K562 (cell line): ENCODE results near the gene ACACB. TPM values are rescaled to one million over a fixed set of nuclear protein-coding genes. Genes with fewer than 3 reads are reported as not detected.
A peak's percentile ranks its signal among the peaks of the same experiment; 100 is the strongest.

Experiments
- ATAC-seq: fragments of 200-7000 bp; cut with Tn5 transposase; 3 replicates; pipeline ENCODE4 v1.9.1; 2020; ENCODE audit warnings: moderate library complexity
- BruUV-seq: library from RNA; stranded (reverse); fragments of 400-500 nt; replicated peaks from 2 replicates; lab custom pipeline; 2021; lab: Mats Ljungman, UMichigan
- CTCF ChIA-PET: fragments of 300-600 bp; formaldehyde crosslinking; extraction: SDS; loops from one replicate; lab custom pipeline; 2021; ENCODE audit warnings: low intra/inter-chr PET ratio; lab: Yijun Ruan, JAX
- POLR2A ChIA-PET: fragments of 300-600, 350-650 bp; sonication (Branson Sonifier 250); formaldehyde crosslinking; extraction: SDS; loops from one replicate; lab custom pipeline; 2021; ENCODE audit warnings: antibody characterized with exemption, inconsistent platforms; lab: Yijun Ruan, JAX
- DNase-seq, 4 experiments: peaks; one replicate each; pipeline versions ENCODE4 v3.0.0 to v3.0.0-alpha.2; 2011 to 2018; ENCODE audit warnings: low spot score in 3 of 4, mixed read lengths in 3 of 4; ENCODE audit errors: extremely low read depth in 1 of 4
- FAIRE-seq: peaks from 2 replicates; lab custom pipeline; 2011; peaks lifted over from hg19 to GRCh38; lab: Jason Lieb, UNC
- H2AFZ ChIP-seq: 2 replicates; pipeline ENCODE4 v1.6.0; 2011; ENCODE audit warnings: low read depth, low read length, control low read depth, inconsistent platforms
- H3K27ac ChIP-seq: fragments of 200-600 bp; 3 replicates; pipeline ENCODE4 v1.8.0; 2011; ENCODE audit warnings: low read depth, mild to moderate bottlenecking, control low read depth, inconsistent platforms, low read length, moderate library complexity, mixed read lengths; ENCODE audit errors: extremely low read depth
- H3K27me3 ChIP-seq, 2 experiments: fragments of 300-600 bp in 1 of 2; 2 replicates in 1 of 2; 3 replicates in 1 of 2; pipeline versions ENCODE4 v1.6.0 to v1.8.0; 2011; ENCODE audit warnings: inconsistent platforms in 2 of 2, low read length in 2 of 2, mild to moderate bottlenecking in 1 of 2, mixed read lengths in 1 of 2, moderate library complexity in 1 of 2; ENCODE audit not compliant: control insufficient read depth in 2 of 2, insufficient read depth in 2 of 2
- H3K36me3 ChIP-seq: fragments of 300-600 bp; 3 replicates; pipeline ENCODE4 v1.8.0; 2011; ENCODE audit warnings: mild to moderate bottlenecking, low read length, inconsistent platforms; ENCODE audit not compliant: control insufficient read depth, insufficient read depth
- H3K4me1 ChIP-seq, 2 experiments: fragments of 200-600 bp in 1 of 2; replicated peaks in 1 of 2; 2 replicates in 1 of 2; 3 replicates in 1 of 2; pipeline versions ENCODE4 v1.5.1 to v1.8.0; 2011; ENCODE audit warnings: inconsistent platforms in 2 of 2, low read length in 2 of 2, mild to moderate bottlenecking in 1 of 2, mixed read lengths in 1 of 2, moderate library complexity in 1 of 2; ENCODE audit not compliant: control insufficient read depth in 2 of 2, insufficient read depth in 2 of 2
- H3K4me2 ChIP-seq: 2 replicates; pipeline ENCODE4 v1.6.1; 2011; ENCODE audit warnings: low read length, control low read depth, inconsistent platforms, mixed read lengths; ENCODE audit not compliant: insufficient read depth
- H3K4me3 ChIP-seq: fragments of 200-600 bp; sonication (generic), shearing (Covaris generic); 2 replicates; pipeline ENCODE4 v1.5.1; 2016; ENCODE audit warnings: control low read depth, inconsistent platforms
- H3K79me2 ChIP-seq: fragments of 200-600 bp; 3 replicates; pipeline ENCODE4 v1.8.0; 2011; ENCODE audit warnings: low read length, inconsistent platforms; ENCODE audit not compliant: control insufficient read depth, insufficient read depth
- H3K9ac ChIP-seq, 2 experiments: 2 replicates each; pipeline versions ENCODE4 v1.6.0 to v1.6.1; 2011; ENCODE audit warnings: low read depth in 2 of 2, low read length in 2 of 2, control low read depth in 1 of 2, inconsistent platforms in 1 of 2, mild to moderate bottlenecking in 1 of 2, mixed read lengths in 1 of 2; ENCODE audit not compliant: insufficient read depth in 1 of 2
- H3K9me1 ChIP-seq: one replicate; pipeline ENCODE4 v1.6.0; 2011; ENCODE audit warnings: inconsistent platforms, mild to moderate bottlenecking, low read length, moderate library complexity; ENCODE audit not compliant: control insufficient read depth, insufficient read depth
- H3K9me3 ChIP-seq: replicated peaks from 2 replicates; pipeline ENCODE4 v1.5.1; 2011; ENCODE audit warnings: low read depth, low read length, inconsistent platforms; ENCODE audit not compliant: control insufficient read depth, insufficient read depth
- H4K20me1 ChIP-seq: replicated peaks from 2 replicates; pipeline ENCODE4 v1.6.1; 2011; ENCODE audit warnings: low read length, inconsistent platforms, mixed read lengths; ENCODE audit not compliant: control insufficient read depth, insufficient read depth
- ARHGAP35 ChIP-seq: fragments of 450-650 bp; IDR thresholded peaks from 2 replicates; pipeline ENCODE4 v1.6.1; 2018; ENCODE audit not compliant: partially characterized antibody
- ARNT ChIP-seq, 2 experiments: fragments of 450-650 bp; IDR thresholded peaks; 2 replicates each; pipeline ENCODE4 v1.6.1; 2016; ENCODE audit warnings: mild to moderate bottlenecking in 1 of 2
- CC2D1A ChIP-seq: fragments of 450-650 bp; IDR thresholded peaks from 2 replicates; pipeline ENCODE4 v1.6.1; 2017; ENCODE audit warnings: mild to moderate bottlenecking
- DNMT1 ChIP-seq: fragments of 450-650 bp; IDR thresholded peaks from 2 replicates; pipeline ENCODE4 v1.6.1; 2016; ENCODE audit warnings: antibody characterized with exemption, mild to moderate bottlenecking
- JUN ChIP-seq, 2 experiments: sonication (generic) in 1 of 2; formaldehyde crosslinking in 1 of 2; IDR thresholded peaks; 2 replicates each; pipeline versions ENCODE4 v1.6.1 to v1.8.0; 2012 to 2022; ENCODE audit warnings: borderline replicate concordance in 2 of 2, mild to moderate bottlenecking in 2 of 2, improper control_type of control experiment in 1 of 2, low read depth in 1 of 2, low read length in 1 of 2, missing genetic modification reagents in 1 of 2
- KLF6 ChIP-seq: fragments of 250-450 bp; sonication (Bioruptor Pico); IDR thresholded peaks from 2 replicates; pipeline ENCODE4 v1.4.0; 2020; ENCODE audit warnings: mild to moderate bottlenecking, moderate library complexity, borderline replicate concordance
- TCFL5 ChIP-seq: fragments of 250-450 bp; sonication (Bioruptor Pico); conservative IDR thresholded peaks from 2 replicates; pipeline ENCODE4 v1.6.1; 2021; ENCODE audit warnings: mild to moderate bottlenecking, moderate library complexity, matching md5 sums
- ZC3H11A ChIP-seq: IDR thresholded peaks from 2 replicates; pipeline ENCODE4 v1.6.1; 2012; ENCODE audit warnings: low read depth, low read length, improper control_type of control experiment
- ZFP30 ChIP-seq: fragments of 250-450 bp; sonication (Bioruptor Pico); IDR thresholded peaks from 2 replicates; pipeline ENCODE4 v1.8.0; 2022; ENCODE audit warnings: moderate library complexity, mild to moderate bottlenecking, inconsistent platforms, borderline replicate concordance
- WGBS: fragments of 100-300 bp; shearing (Covaris generic); methylation state at CpG from one replicate; pipeline ENCODE4 v1.1.6; 2016; ENCODE audit warnings: low coverage, mixed read lengths; ENCODE audit not compliant: insufficient coverage; ENCODE audit errors: missing lambda C conversion rate; 5-methylcytosine and 5-hydroxymethylcytosine counted together
- in situ Hi-C: fragments of 300-500 bp; cut with MboI; formaldehyde crosslinking; loops from 4 replicates; pipeline ENCODE4 v1.15.0; 2018; ENCODE audit warnings: inconsistent platforms, mixed read lengths
- intact Hi-C: fragments of 100-400 bp; cut with micrococcal nuclease; formaldehyde crosslinking; loops from 2 replicates; pipeline ENCODE4 v1.14.2; 2022
- polyA plus RNA-seq, 8 experiments: library from polyadenylated mRNA; depleted of rRNA in 4 of 8; stranded (reverse) in 5 of 8; unstranded in 3 of 8; fragments of >200 nt; fragmentation: Nextera tagmentation in 2 of 8; fragmentation: Illumina TruSeq in 1 of 8; extraction: Ambion mirVana in 2 of 8; extraction: Trizol in 1 of 8; gene quantifications; 2 replicates each; pipeline versions ENCODE4 v1.2.1 to v1.2.3, GENCODE V29; 2011 to 2014; ENCODE audit warnings: inconsistent platforms in 1 of 8, missing spikeins in 1 of 8
- total RNA-seq, 7 experiments: library from RNA; depleted of rRNA in 6 of 7; stranded (reverse); fragments of >200 nt in 6 of 7; fragmentation: Illumina TruSeq in 2 of 7; extraction: Trizol in 2 of 7; gene quantifications; 2 replicates each; pipeline versions ENCODE4 v1.2.1 to v1.2.3, GENCODE V29; 2011 to 2021; ENCODE audit warnings: low replicate concordance in 1 of 7
- TF ChIP-seq, protein P1 (sequence below): fragments of 150-350 bp; conservative IDR thresholded peaks from 2 replicates; pipeline ENCODE4 v1.6.1; 2014; ENCODE audit warnings: low read length
- TF ChIP-seq, protein P2 (sequence below): fragments of 450-650 bp; IDR thresholded peaks from 2 replicates; pipeline ENCODE4 v1.7.1; 2018; ENCODE audit warnings: mild to moderate bottlenecking, low read depth; ENCODE audit not compliant: partially characterized antibody
- TF ChIP-seq, protein P3 (sequence below): fragments of 250-450 bp; sonication (Bioruptor Pico); IDR thresholded peaks from 2 replicates; pipeline ENCODE4 v1.5.0; 2022; ENCODE audit warnings: mild to moderate bottlenecking

ACACB gene
- total and polyA plus RNA-seq, 9 of the 15 experiments (the other 6 are each of a cell fraction or from before 2014, with no cell fraction given), result 0.10 to 2.5 (median 0.83) TPM

DNA sequence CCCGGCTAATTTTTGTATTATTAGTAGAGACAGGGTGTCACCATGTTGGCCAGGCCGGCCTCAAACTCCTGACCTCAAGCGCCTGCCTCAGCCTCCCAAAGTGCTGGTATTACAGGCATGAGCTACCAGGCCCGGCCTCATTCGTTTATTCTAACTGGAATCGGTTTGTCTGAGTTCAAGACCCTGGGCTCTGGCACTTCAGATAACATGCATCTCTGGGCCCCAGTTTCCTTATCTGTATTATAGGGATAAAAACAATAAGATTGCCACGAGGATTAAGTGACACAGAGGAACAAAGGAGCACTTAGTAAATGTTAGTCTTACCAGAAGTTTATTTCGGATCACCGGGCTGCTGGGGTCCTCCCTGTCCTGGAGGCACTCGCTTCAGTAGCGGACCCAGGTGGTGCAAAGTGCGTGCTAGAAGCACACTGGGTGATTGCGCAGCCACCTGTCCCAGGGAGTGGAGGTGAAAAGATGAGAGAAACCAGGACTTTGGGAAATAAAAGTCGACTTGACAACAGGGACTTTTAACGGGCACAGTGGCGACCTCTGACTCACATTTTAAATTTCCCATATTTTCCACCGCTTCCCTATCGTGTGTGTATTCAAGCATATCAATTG lies 37.5 kb downstream of the ACACB start:
- 10% methylated on average over 18 of the region's 18 CpGs for WGBS
- no peak overlapping the region; the same call in 2 of the 3 replicates for H3K27ac ChIP-seq
- H3K4me2 ChIP-seq, result peak overlapping the region; percentile 72
- peak overlapping the region; percentile 91 for H2AFZ ChIP-seq
- H3K79me2 ChIP-seq, result no peaks in the 10 kb centered on the region
- DNase-seq (peak; percentile 22 to 46 (median 28)), FAIRE-seq (no peak), ATAC-seq (peak; percentile 27)
- peak overlapping the region; percentile 16; the same call in 1 of the 2 replicates for H3K4me3 ChIP-seq
- CTCF ChIA-PET, result no interaction called here
- H3K9ac ChIP-seq, result peak overlapping the region; percentile 32 to 90
- intact Hi-C loops (no loop called here), in situ Hi-C loops (no loop called here)
- H3K36me3 ChIP-seq, result no peaks in the 10 kb centered on the region
- no peaks in the 10 kb centered on the region for H3K9me1 ChIP-seq
- POLR2A ChIA-PET, result interaction anchor here (0.5 to 1.6 kb wide), 5 partner anchors 12 to 239 kb away, joined by 3 to 4 read pairs (median 3); no protein-coding TSS in a partner anchor
- peaks cover 12 to 33% of the 10 kb centered on the region in 2 experiments for H3K27me3 ChIP-seq
- no peaks in the 10 kb centered on the region for H3K9me3 ChIP-seq
- no peaks in the 10 kb centered on the region for H4K20me1 ChIP-seq
- no TSS peak for BruUV-seq
- H3K4me1 ChIP-seq, result peaks cover 8 to 16% of the 10 kb centered on the region in 2 experiments; a peak in 4 of 5 replicates
- no peak for TF ChIP-seq ZC3H11A
- 0 out of 2 replicates have a peak, but pooled peaks have one; percentile 2 for TF ChIP-seq JUN (IDR thresholded peaks at IDR 0.05; ENCODE audit: borderline replicate concordance, low read depth, low read length)
- TF ChIP-seq JUN (CRISPR knock-in tag; IDR thresholded peaks at IDR 0.05; ENCODE audit: borderline replicate concordance), result no peak
- TF ChIP-seq ARNT (IDR thresholded peaks at IDR 0.05), result no peak
- TF ChIP-seq, protein P1, sequence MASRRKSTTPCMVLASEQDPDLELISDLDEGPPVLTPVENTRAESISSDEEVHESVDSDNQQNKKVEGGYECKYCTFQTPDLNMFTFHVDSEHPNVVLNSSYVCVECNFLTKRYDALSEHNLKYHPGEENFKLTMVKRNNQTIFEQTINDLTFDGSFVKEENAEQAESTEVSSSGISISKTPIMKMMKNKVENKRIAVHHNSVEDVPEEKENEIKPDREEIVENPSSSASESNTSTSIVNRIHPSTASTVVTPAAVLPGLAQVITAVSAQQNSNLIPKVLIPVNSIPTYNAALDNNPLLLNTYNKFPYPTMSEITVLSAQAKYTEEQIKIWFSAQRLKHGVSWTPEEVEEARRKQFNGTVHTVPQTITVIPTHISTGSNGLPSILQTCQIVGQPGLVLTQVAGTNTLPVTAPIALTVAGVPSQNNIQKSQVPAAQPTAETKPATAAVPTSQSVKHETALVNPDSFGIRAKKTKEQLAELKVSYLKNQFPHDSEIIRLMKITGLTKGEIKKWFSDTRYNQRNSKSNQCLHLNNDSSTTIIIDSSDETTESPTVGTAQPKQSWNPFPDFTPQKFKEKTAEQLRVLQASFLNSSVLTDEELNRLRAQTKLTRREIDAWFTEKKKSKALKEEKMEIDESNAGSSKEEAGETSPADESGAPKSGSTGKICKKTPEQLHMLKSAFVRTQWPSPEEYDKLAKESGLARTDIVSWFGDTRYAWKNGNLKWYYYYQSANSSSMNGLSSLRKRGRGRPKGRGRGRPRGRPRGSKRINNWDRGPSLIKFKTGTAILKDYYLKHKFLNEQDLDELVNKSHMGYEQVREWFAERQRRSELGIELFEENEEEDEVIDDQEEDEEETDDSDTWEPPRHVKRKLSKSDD, result no peak
- TF ChIP-seq KLF6 (CRISPR knock-in tag), result no peak
- TF ChIP-seq, protein P2, sequence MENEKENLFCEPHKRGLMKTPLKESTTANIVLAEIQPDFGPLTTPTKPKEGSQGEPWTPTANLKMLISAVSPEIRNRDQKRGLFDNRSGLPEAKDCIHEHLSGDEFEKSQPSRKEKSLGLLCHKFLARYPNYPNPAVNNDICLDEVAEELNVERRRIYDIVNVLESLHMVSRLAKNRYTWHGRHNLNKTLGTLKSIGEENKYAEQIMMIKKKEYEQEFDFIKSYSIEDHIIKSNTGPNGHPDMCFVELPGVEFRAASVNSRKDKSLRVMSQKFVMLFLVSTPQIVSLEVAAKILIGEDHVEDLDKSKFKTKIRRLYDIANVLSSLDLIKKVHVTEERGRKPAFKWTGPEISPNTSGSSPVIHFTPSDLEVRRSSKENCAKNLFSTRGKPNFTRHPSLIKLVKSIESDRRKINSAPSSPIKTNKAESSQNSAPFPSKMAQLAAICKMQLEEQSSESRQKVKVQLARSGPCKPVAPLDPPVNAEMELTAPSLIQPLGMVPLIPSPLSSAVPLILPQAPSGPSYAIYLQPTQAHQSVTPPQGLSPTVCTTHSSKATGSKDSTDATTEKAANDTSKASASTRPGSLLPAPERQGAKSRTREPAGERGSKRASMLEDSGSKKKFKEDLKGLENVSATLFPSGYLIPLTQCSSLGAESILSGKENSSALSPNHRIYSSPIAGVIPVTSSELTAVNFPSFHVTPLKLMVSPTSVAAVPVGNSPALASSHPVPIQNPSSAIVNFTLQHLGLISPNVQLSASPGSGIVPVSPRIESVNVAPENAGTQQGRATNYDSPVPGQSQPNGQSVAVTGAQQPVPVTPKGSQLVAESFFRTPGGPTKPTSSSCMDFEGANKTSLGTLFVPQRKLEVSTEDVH, result no peak
- TF ChIP-seq DNMT1, result no peak
- TF ChIP-seq ARHGAP35, result no peak
- TF ChIP-seq, protein P3, sequence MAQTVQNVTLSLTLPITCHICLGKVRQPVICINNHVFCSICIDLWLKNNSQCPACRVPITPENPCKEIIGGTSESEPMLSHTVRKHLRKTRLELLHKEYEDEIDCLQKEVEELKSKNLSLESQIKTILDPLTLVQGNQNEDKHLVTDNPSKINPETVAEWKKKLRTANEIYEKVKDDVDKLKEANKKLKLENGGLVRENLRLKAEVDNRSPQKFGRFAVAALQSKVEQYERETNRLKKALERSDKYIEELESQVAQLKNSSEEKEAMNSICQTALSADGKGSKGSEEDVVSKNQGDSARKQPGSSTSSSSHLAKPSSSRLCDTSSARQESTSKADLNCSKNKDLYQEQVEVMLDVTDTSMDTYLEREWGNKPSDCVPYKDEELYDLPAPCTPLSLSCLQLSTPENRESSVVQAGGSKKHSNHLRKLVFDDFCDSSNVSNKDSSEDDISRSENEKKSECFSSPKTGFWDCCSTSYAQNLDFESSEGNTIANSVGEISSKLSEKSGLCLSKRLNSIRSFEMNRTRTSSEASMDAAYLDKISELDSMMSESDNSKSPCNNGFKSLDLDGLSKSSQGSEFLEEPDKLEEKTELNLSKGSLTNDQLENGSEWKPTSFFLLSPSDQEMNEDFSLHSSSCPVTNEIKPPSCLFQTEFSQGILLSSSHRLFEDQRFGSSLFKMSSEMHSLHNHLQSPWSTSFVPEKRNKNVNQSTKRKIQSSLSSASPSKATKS (CRISPR knock-in tag), result no peak
- TF ChIP-seq TCFL5, result no peak
- no peak for TF ChIP-seq CC2D1A
- TF ChIP-seq ZFP30 (CRISPR knock-in tag), result no peak
